Measurements from ENCODE around the gene ATG2A. TPM values are rescaled to one million over a fixed set of nuclear protein-coding genes. Genes with fewer than 3 reads are reported as not detected.
A peak's percentile ranks its signal among the peaks of the same experiment; 100 is the strongest.

The ATG2A gene
- total and polyA plus RNA-seq, 2 donors from 2014 or later = 16.8 to 26.9 TPM

DNA sequence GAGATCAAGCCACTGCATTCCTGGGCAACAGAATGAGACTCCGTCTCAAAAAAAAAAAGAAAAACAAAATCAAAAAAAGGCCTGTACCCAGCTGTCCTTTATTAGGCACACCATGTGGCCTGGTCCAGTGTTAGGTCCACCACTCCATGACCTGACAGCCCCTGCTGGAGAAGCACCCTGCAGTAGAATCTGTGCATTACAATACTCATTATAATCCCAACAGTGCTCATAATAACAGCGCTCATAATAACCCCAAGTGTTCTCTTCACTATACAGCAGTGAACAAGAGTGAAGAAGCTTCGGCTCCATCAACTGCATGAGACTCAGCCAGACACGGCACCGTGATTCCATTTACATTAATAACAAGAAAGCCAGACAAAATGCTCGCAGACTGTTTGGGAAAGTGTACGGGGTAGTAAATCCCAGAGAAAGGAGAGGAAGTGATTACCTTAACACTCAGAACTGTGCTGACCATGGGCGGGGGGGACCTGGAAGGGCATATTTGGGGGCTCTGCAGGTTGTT is 29.7 kb downstream of the ATG2A start:
- FAIRE-seq (no peak), DNase-seq (peak in 1 of 5 donors; percentile 55)
- Histone ChIP-seq H3K27me3 (ENCODE audit: control insufficient read depth, insufficient read depth, low read length) (no peaks in the 10 kb centered on the region), H3K27ac (ENCODE audit: low read depth in 2 of 2, low read length in 2 of 2) (no peak overlapping the region), H3K9me3 (ENCODE audit: control insufficient read depth in 2 of 3, insufficient read depth in 1 of 3, low read length in 3 of 3) (no peaks in the 10 kb centered on the region), H3K4me1 (ENCODE audit: control insufficient read depth in 2 of 3, insufficient read depth in 2 of 3, low read depth in 1 of 3, low read length in 3 of 3) (peaks cover 0 to 15% (median 0%) of the 10 kb centered on the region in 3 donors), H3K9ac (ENCODE audit: low read length in 3 of 3) (peak overlapping the region in 1 of 3 donors; percentile 2), H3K36me3 (ENCODE audit: control insufficient read depth in 2 of 3, insufficient read depth in 3 of 3, low read length in 3 of 3) (no peaks in the 10 kb centered on the region), H3K4me3 (ENCODE audit: low read length in 3 of 3) (no peak overlapping the region)
- TF ChIP-seq, protein P1, sequence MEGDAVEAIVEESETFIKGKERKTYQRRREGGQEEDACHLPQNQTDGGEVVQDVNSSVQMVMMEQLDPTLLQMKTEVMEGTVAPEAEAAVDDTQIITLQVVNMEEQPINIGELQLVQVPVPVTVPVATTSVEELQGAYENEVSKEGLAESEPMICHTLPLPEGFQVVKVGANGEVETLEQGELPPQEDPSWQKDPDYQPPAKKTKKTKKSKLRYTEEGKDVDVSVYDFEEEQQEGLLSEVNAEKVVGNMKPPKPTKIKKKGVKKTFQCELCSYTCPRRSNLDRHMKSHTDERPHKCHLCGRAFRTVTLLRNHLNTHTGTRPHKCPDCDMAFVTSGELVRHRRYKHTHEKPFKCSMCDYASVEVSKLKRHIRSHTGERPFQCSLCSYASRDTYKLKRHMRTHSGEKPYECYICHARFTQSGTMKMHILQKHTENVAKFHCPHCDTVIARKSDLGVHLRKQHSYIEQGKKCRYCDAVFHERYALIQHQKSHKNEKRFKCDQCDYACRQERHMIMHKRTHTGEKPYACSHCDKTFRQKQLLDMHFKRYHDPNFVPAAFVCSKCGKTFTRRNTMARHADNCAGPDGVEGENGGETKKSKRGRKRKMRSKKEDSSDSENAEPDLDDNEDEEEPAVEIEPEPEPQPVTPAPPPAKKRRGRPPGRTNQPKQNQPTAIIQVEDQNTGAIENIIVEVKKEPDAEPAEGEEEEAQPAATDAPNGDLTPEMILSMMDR (IDR thresholded peaks at IDR 0.05; ENCODE audit: borderline replicate concordance, extremely low read depth, insufficient read depth) = no peak
- intact Hi-C loops (cut with DNase I) = no loop called here

DNA sequence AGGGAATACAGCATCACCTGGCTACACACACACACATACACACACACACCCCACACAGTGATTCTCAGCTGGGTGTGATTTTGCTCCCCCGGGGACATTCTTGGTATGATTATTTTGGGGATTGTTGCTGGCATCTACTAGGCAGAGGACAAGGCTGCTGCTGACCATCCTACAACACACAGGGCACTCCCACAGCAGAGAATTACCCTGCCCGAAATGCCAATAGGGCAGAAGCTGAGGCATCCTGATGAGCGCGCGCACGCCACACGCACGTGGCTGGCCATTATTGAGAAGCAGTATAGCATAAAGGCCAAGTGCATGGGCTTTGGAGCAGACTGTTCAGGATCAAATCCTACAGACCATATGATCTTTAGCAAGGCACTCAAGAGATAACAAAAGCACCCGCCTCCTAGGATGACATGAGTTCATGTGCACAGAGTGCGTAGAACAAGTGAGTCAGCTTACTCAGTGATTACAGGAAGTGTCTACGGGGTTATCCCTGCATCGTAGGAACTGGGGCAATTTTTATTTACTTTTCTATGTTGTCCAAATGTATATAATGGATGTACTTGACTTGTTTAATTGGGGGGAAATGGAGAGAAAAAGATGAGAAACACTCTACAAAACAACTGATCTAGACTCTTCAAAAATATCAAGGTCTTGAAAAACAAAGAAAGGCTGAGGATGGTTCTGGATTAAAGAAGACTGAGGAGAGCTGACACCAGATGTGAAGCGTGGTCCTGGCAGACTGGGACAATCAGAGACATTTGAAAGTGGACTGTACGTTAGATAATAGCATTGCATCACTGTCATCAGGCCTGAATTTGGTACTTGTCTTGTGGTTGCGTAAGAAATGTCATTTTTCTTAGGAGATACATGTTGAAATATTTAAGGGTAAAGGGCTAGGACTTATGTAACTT is 31.4 kb downstream of the ATG2A start:
- no peaks in the 10 kb centered on the region for H3K9me3 ChIP-seq (ENCODE audit: control insufficient read depth in 2 of 3, insufficient read depth in 1 of 3, low read length in 3 of 3)
- peaks cover 0 to 16% (median 0%) of the 10 kb centered on the region in 3 donors for H3K4me1 ChIP-seq (ENCODE audit: control insufficient read depth in 2 of 3, insufficient read depth in 2 of 3, low read depth in 1 of 3, low read length in 3 of 3)
- no peaks in the 10 kb centered on the region for H3K36me3 ChIP-seq (ENCODE audit: control insufficient read depth in 2 of 3, insufficient read depth in 3 of 3, low read length in 3 of 3)
- intact Hi-C loops (cut with DNase I) = no loop called here
- no peak overlapping the region for H3K4me3 ChIP-seq (ENCODE audit: low read length in 3 of 3)
- H3K9ac ChIP-seq (ENCODE audit: low read length in 3 of 3) = no peak overlapping the region
- DNase-seq = no peak
- no peaks in the 10 kb centered on the region for H3K27me3 ChIP-seq (ENCODE audit: control insufficient read depth, insufficient read depth, low read length)
- TF ChIP-seq, protein P1 (IDR thresholded peaks at IDR 0.05; ENCODE audit: borderline replicate concordance, extremely low read depth, insufficient read depth) = no peak
- no peak for FAIRE-seq
- no peak overlapping the region for H3K27ac ChIP-seq (ENCODE audit: low read depth in 2 of 2, low read length in 2 of 2)

DNA sequence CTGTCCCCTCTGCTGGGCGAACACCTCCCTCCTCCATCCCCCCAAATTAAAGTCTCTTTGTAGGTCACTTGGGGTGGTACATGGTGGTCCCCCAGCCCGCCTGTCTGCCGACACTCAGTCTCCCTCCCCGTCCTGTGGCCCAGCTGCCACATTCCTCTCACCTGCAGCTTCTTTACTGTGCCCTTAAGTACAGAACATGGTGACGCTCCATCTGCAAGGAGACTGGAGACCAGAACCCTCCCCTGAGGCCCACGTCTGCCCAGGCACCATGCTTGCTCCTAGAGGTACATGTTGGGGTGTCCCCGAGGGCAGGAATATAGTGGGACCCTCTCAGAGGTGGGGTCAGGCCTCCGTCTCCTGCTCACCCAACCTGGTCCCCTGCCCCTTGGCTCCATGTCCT is 33.0 kb downstream of the ATG2A start:
- H3K4me1 ChIP-seq (ENCODE audit: control insufficient read depth in 2 of 3, insufficient read depth in 2 of 3, low read depth in 1 of 3, low read length in 3 of 3) = peaks cover 0 to 20% (median 0%) of the 10 kb centered on the region in 3 donors
- TF ChIP-seq, protein P1 (IDR thresholded peaks at IDR 0.05; ENCODE audit: borderline replicate concordance, extremely low read depth, insufficient read depth) = no peak
- intact Hi-C loops (cut with DNase I) = no loop called here
- H3K9ac ChIP-seq (ENCODE audit: low read length in 3 of 3) = no peak overlapping the region
- H3K27ac ChIP-seq (ENCODE audit: low read depth in 2 of 2, low read length in 2 of 2) = no peak overlapping the region
- H3K27me3 ChIP-seq (ENCODE audit: control insufficient read depth, insufficient read depth, low read length) = no peaks in the 10 kb centered on the region
- FAIRE-seq (no peak), DNase-seq (peak in 1 of 5 donors; percentile 59)
- H3K36me3 ChIP-seq (ENCODE audit: control insufficient read depth in 2 of 3, insufficient read depth in 3 of 3, low read length in 3 of 3) = no peaks in the 10 kb centered on the region
- no peaks in the 10 kb centered on the region for H3K9me3 ChIP-seq (ENCODE audit: control insufficient read depth in 2 of 3, insufficient read depth in 1 of 3, low read length in 3 of 3)
- H3K4me3 ChIP-seq (ENCODE audit: low read length in 3 of 3) = no peak overlapping the region
